ENCODE results near the gene GMPS.

GRCh38 chr3:155847993-155848392 is 22.5 kb upstream of the GMPS start:
- TF ChIP-seq ZNF274 (IDR thresholded peaks at IDR 0.05; ENCODE audit: low read depth, low read length) (no peak), YY1 (IDR thresholded peaks at IDR 0.05; ENCODE audit: insufficient read depth, insufficient read length) (no peak)

Measured in NT2/D1 (cell line).